ENCODE data around the gene NDUFB10. TPM values are rescaled to one million over a fixed set of nuclear protein-coding genes. Genes with fewer than 3 reads are reported as not detected.

NDUFB10 gene
- total RNA-seq, 1 donor from 2014 or later: 96.9 TPM

- Mint-ChIP-seq H3K36me3 (ENCODE audit: insufficient read depth) (peaks cover 2% of the 10 kb centered on the region), H3K4me1 (ENCODE audit: low read depth) (peaks cover 11% of the 10 kb centered on the region), H3K27ac (no peak within 1 kb of the TSS), H3K27me3 (peaks cover 40% of the 10 kb centered on the region), H3K9me3 (ENCODE audit: low read depth) (no peaks in the 10 kb centered on the region), H3K4me3 (ENCODE audit: low read depth) (peak within 1 kb of the TSS; percentile 16)
- DNase-seq (ENCODE audit: low spot score, unreplicated experiment): no peak
- TF ChIP-seq CTCF (IDR thresholded peaks at IDR 0.05; ENCODE audit: unreplicated experiment): no peak
Observed at GRCh38 chr16:1981398-1981836, 22.1 kb downstream of the NDUFB10 start, which contains the start of gene NOXO1. TSS of gene NOXO1 (minus strand) at chr16:1981469. CDS start at chr16:1981179, 290 bp downstream.

- H3K4me3 Mint-ChIP-seq (ENCODE audit: low read depth): no peak overlapping the region
- no peak overlapping the region for H3K27ac Mint-ChIP-seq
- TF ChIP-seq CTCF (IDR thresholded peaks at IDR 0.05; ENCODE audit: unreplicated experiment): no peak
- peaks cover 11% of the 10 kb centered on the region for H3K4me1 Mint-ChIP-seq (ENCODE audit: low read depth)
- H3K36me3 Mint-ChIP-seq (ENCODE audit: insufficient read depth): peaks cover 4% of the 10 kb centered on the region
- no peak for DNase-seq (ENCODE audit: low spot score, unreplicated experiment)
- no peaks in the 10 kb centered on the region for H3K9me3 Mint-ChIP-seq (ENCODE audit: low read depth)
- peaks cover 40% of the 10 kb centered on the region for H3K27me3 Mint-ChIP-seq
Observed at GRCh38 chr16:1982013-1982433, 22.7 kb downstream of the NDUFB10 start.

GRCh38 chr16:1982991-1983543 is 23.7 kb downstream of the NDUFB10 start:
- Mint-ChIP-seq H3K27ac (peak overlapping the region; percentile 73), H3K9me3 (ENCODE audit: low read depth) (no peaks in the 10 kb centered on the region), H3K27me3 (peaks cover 42% of the 10 kb centered on the region), H3K36me3 (ENCODE audit: insufficient read depth) (peaks cover 2% of the 10 kb centered on the region), H3K4me3 (ENCODE audit: low read depth) (peak overlapping the region; percentile 83), H3K4me1 (ENCODE audit: low read depth) (peaks cover 11% of the 10 kb centered on the region)
- no peak for TF ChIP-seq CTCF (IDR thresholded peaks at IDR 0.05; ENCODE audit: unreplicated experiment)
- DNase-seq (ENCODE audit: low spot score, unreplicated experiment): no peak

- Mint-ChIP-seq H3K36me3 (ENCODE audit: insufficient read depth) (peaks cover 2% of the 10 kb centered on the region), H3K4me3 (ENCODE audit: low read depth) (peak within 1 kb of the TSS; percentile 83), H3K9me3 (ENCODE audit: low read depth) (no peaks in the 10 kb centered on the region), H3K27me3 (peaks cover 44% of the 10 kb centered on the region), H3K4me1 (ENCODE audit: low read depth) (peaks cover 11% of the 10 kb centered on the region), H3K27ac (peak within 1 kb of the TSS; percentile 95)
- TF ChIP-seq CTCF (IDR thresholded peaks at IDR 0.05; ENCODE audit: unreplicated experiment): peak; percentile 47
- peak; percentile 88 for DNase-seq (ENCODE audit: low spot score, unreplicated experiment)
Observed at GRCh38 chr16:1983544-1984346, 24.4 kb downstream of the NDUFB10 start, which contains the start of gene GFER. TSS of gene GFER (plus strand) at chr16:1984193. CDS start at chr16:1984219, 26 bp downstream.

GRCh38 chr16:1984347-1985225 is 25.2 kb downstream of the NDUFB10 start:
- no peak for TF ChIP-seq CTCF (IDR thresholded peaks at IDR 0.05; ENCODE audit: unreplicated experiment)
- Mint-ChIP-seq H3K27me3 (peaks cover 49% of the 10 kb centered on the region), H3K4me1 (ENCODE audit: low read depth) (peaks cover 12% of the 10 kb centered on the region), H3K9me3 (ENCODE audit: low read depth) (no peaks in the 10 kb centered on the region), H3K4me3 (ENCODE audit: low read depth) (peak overlapping the region; percentile 83), H3K36me3 (ENCODE audit: insufficient read depth) (peaks cover 2% of the 10 kb centered on the region), H3K27ac (peak overlapping the region; percentile 84)
- no peak for DNase-seq (ENCODE audit: low spot score, unreplicated experiment)

Data from progenitor cell of endocrine pancreas (in vitro differentiated cells).